SIG-M5 treated with dmso at 0.1 percent for 504 hours (cell line): ENCODE results near the gene HADHB.
A peak's percentile ranks its signal among the peaks of the same experiment; 100 is the strongest.
"Not testable (repeated sequence)": the region's sequence is repeated elsewhere in the genome, so short reads cannot be mapped to it uniquely, and the experiment has no call there.

ENCODE experiments used
- DNase-seq: peaks from one replicate; lab custom pipeline; 2025; ENCODE audit not compliant: unreplicated experiment; lab: John Stamatoyannopoulos, UW

The HADHB gene

GRCh38 chr2:26326514-26326913, 81.8 kb downstream of the HADHB start:
- no peak for DNase-seq

- DNase-seq, result peak; percentile 90
Measured at GRCh38 chr2:26327291-26328272, 82.8 kb downstream of the HADHB start.

GRCh38 chr2:26329083-26329482, 84.3 kb downstream of the HADHB start:
- DNase-seq, result not testable (repeated sequence)

- peak; percentile 93 for DNase-seq
Measured at GRCh38 chr2:26330114-26330549, 85.4 kb downstream of the HADHB start.

GRCh38 chr2:26330604-26331003, 85.9 kb downstream of the HADHB start:
- DNase-seq, result no peak

- DNase-seq, result not testable (repeated sequence)
Measured at GRCh38 chr2:26331321-26331720, 86.6 kb downstream of the HADHB start.

GRCh38 chr2:26333293-26333692, 88.6 kb downstream of the HADHB start:
- no peak for DNase-seq

GRCh38 chr2:26335231-26335630, 90.5 kb downstream of the HADHB start:
- DNase-seq, result no peak

- DNase-seq, result no peak
Measured at GRCh38 chr2:26336719-26337118, 92.0 kb downstream of the HADHB start.

- no peak for DNase-seq
Measured at GRCh38 chr2:26337298-26337697, 92.6 kb downstream of the HADHB start.
